H1 (cell line): ENCODE measurements around the gene EED.

Source experiments
- CHD1 ChIP-seq: IDR thresholded peaks from 2 replicates; pipeline ENCODE4 v1.6.1; 2012; ENCODE audit warnings: low read depth, low read length, improper control_type of control experiment
- POLR2AphosphoS5 ChIP-seq: IDR thresholded peaks from 2 replicates; pipeline ENCODE4 v1.6.1; 2011; ENCODE audit warnings: low read depth, low read length
- RAD21 ChIP-seq, 2 experiments: IDR thresholded peaks in 1 of 2; conservative IDR thresholded peaks in 1 of 2; 2 replicates each; pipeline ENCODE4 v1.6.1; 2011; ENCODE audit warnings: low read depth in 2 of 2, low read length in 2 of 2, improper control_type of control experiment in 1 of 2, inconsistent platforms in 1 of 2, mild to moderate bottlenecking in 1 of 2, moderate library complexity in 1 of 2
- SP4 ChIP-seq: IDR thresholded peaks from 2 replicates; pipeline ENCODE4 v1.6.1; 2012; ENCODE audit warnings: low read length, inconsistent platforms
- TF ChIP-seq, protein P1 (sequence below): IDR thresholded peaks from 2 replicates; pipeline ENCODE4 v1.6.1; 2012; ENCODE audit warnings: low read length, inconsistent platforms
- TF ChIP-seq, protein P2 (sequence below), 3 experiments: IDR thresholded peaks; 1 replicate in 2 of 3; 2 replicates in 1 of 3; pipeline versions ENCODE4 v1.5.1 to v1.6.1; 2011; ENCODE audit warnings: low read length in 3 of 3, mild to moderate bottlenecking in 3 of 3, inconsistent platforms in 2 of 3, low read depth in 1 of 3, moderate library complexity in 1 of 3; ENCODE audit not compliant: insufficient read depth in 1 of 3; ENCODE audit errors: control extremely low read depth in 1 of 3
- TF ChIP-seq, protein P3 (sequence below): IDR thresholded peaks from 2 replicates; pipeline ENCODE4 v1.6.1; 2012; ENCODE audit warnings: inconsistent platforms

DNA sequence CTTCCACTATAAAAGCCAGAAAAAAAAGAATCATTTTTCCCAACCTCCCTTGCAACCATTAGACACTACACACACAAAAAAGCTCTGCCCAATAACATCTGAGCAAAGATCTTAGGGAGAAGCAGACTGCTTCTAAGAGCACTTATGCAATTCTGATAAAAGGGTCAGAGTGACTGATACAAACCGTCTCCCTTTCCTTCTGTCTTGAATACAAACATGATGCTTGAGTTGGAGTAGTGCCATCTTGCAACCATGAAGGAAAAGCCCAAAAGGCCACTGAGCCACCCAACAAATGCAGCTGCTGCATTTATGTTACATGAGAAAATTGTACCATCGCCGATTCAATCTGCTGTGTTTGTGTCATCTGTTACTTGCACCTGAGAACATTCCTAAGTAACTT, 47.6 kb upstream of the EED start:
- TF ChIP-seq POLR2AphosphoS5 (no peak), CHD1 (no peak), RAD21 (IDR thresholded peaks at IDR 0.05 in 1 of 2, conservative IDR thresholded peaks at IDR 0.05 in 1 of 2; ENCODE audit: low read depth in 2 of 2, low read length in 2 of 2) (no peak), SP4 (no peak)
- TF ChIP-seq, protein P1, sequence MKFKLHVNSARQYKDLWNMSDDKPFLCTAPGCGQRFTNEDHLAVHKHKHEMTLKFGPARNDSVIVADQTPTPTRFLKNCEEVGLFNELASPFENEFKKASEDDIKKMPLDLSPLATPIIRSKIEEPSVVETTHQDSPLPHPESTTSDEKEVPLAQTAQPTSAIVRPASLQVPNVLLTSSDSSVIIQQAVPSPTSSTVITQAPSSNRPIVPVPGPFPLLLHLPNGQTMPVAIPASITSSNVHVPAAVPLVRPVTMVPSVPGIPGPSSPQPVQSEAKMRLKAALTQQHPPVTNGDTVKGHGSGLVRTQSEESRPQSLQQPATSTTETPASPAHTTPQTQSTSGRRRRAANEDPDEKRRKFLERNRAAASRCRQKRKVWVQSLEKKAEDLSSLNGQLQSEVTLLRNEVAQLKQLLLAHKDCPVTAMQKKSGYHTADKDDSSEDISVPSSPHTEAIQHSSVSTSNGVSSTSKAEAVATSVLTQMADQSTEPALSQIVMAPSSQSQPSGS, result no peak
- TF ChIP-seq, protein P2, sequence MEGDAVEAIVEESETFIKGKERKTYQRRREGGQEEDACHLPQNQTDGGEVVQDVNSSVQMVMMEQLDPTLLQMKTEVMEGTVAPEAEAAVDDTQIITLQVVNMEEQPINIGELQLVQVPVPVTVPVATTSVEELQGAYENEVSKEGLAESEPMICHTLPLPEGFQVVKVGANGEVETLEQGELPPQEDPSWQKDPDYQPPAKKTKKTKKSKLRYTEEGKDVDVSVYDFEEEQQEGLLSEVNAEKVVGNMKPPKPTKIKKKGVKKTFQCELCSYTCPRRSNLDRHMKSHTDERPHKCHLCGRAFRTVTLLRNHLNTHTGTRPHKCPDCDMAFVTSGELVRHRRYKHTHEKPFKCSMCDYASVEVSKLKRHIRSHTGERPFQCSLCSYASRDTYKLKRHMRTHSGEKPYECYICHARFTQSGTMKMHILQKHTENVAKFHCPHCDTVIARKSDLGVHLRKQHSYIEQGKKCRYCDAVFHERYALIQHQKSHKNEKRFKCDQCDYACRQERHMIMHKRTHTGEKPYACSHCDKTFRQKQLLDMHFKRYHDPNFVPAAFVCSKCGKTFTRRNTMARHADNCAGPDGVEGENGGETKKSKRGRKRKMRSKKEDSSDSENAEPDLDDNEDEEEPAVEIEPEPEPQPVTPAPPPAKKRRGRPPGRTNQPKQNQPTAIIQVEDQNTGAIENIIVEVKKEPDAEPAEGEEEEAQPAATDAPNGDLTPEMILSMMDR (IDR thresholded peaks at IDR 0.05; ENCODE audit: control extremely low read depth in 1 of 3, insufficient read depth in 1 of 3, low read depth in 1 of 3, low read length in 3 of 3), result no peak
- TF ChIP-seq, protein P3, sequence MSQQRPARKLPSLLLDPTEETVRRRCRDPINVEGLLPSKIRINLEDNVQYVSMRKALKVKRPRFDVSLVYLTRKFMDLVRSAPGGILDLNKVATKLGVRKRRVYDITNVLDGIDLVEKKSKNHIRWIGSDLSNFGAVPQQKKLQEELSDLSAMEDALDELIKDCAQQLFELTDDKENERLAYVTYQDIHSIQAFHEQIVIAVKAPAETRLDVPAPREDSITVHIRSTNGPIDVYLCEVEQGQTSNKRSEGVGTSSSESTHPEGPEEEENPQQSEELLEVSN, result no peak
